ENCODE results near the gene SLC15A4.
A peak's percentile ranks its signal among the peaks of the same experiment; 100 is the strongest.

Gene SLC15A4

GRCh38 chr12:128864516-128865186 lies 40.9 kb upstream of the SLC15A4 start:
- TF ChIP-seq CTCF (IDR thresholded peaks at IDR 0.05; ENCODE audit: insufficient read depth, low read length): no peak
- Histone ChIP-seq H3K27ac (replicated peaks) (no peak overlapping the region; the same call in 1 of the 2 replicates), H3K27me3 (ENCODE audit: insufficient read depth, poor library complexity, severe bottlenecking) (no peaks in the 10 kb centered on the region), H3K4me3 (replicated peaks; ENCODE audit: insufficient read depth, low read length) (no peak overlapping the region)
- peak in 1 of 2 experiments; percentile 37 for DNase-seq (ENCODE audit: low read depth in 1 of 2, low spot score in 1 of 2)

GRCh38 chr12:128863957-128864356 lies 40.2 kb upstream of the SLC15A4 start:
- H3K27ac ChIP-seq (replicated peaks): no peak overlapping the region
- TF ChIP-seq CTCF (IDR thresholded peaks at IDR 0.05; ENCODE audit: insufficient read depth, low read length): no peak
- no peak for TF ChIP-seq GABPA (IDR thresholded peaks at IDR 0.05; ENCODE audit: low read depth)
- TF ChIP-seq REST (IDR thresholded peaks at IDR 0.05; ENCODE audit: insufficient replicate concordance, low read depth): no peak
- no peak for TF ChIP-seq SPI1 (IDR thresholded peaks at IDR 0.05; ENCODE audit: borderline replicate concordance, low read depth)
- no peak for TF ChIP-seq POLR2AphosphoS5 (IDR thresholded peaks at IDR 0.05; ENCODE audit: low read depth)
- H3K4me3 ChIP-seq (replicated peaks; ENCODE audit: insufficient read depth, low read length): no peak overlapping the region
- no peaks in the 10 kb centered on the region for H3K27me3 ChIP-seq (ENCODE audit: insufficient read depth, poor library complexity, severe bottlenecking)
- DNase-seq (ENCODE audit: low read depth in 1 of 2, low spot score in 1 of 2): no peak

DNA sequence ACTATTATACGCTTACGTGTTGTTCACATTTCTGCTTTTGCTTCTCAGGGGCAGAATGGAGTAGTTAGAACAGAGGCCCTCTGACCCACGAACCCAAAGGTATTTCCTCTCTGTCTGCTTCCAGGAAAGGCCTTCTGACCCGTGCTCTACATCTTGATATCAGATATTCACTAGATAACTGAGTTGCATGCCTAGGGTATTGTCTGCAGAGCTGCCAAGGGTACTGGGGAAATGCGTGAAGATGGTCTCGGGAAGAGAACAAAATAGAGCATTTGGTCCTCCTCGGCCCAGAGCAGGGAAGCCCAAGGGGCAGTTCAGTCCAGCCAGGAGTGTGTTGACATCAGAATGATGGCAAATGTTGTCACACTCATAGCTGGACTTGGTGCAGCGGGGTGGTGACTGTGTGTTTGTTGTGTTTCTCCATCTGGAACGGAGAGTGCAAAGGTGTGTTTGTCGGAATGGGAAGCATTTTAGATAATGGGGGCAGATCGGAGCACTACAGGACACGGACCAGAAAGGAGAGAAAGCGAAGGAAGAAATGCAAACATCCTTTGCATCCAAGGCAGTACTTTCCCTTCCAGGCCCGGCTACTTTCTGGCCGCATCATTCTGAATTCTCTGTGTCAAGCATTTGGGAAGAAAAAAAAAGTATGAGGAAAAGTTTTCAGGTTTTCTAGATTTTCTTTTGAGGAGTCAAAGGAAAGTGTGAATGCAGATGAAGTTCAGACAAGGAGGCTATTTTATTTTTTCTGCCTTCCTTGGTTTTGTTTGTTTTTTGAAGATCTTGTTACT lies 37.7 kb upstream of the SLC15A4 start:
- no peak for TF ChIP-seq SPI1 (IDR thresholded peaks at IDR 0.05; ENCODE audit: borderline replicate concordance, low read depth)
- no peak for TF ChIP-seq REST (IDR thresholded peaks at IDR 0.05; ENCODE audit: insufficient replicate concordance, low read depth)
- no peak for TF ChIP-seq CTCF (IDR thresholded peaks at IDR 0.05; ENCODE audit: insufficient read depth, low read length)
- no peak for TF ChIP-seq GABPA (IDR thresholded peaks at IDR 0.05; ENCODE audit: low read depth)
- TF ChIP-seq POLR2AphosphoS5 (IDR thresholded peaks at IDR 0.05; ENCODE audit: low read depth): no peak
- no peak overlapping the region for H3K27ac ChIP-seq (replicated peaks)
- DNase-seq (ENCODE audit: low read depth in 1 of 2, low spot score in 1 of 2): no peak
- H3K4me3 ChIP-seq (replicated peaks; ENCODE audit: insufficient read depth, low read length): no peak overlapping the region
- no peaks in the 10 kb centered on the region for H3K27me3 ChIP-seq (ENCODE audit: insufficient read depth, poor library complexity, severe bottlenecking)
